DND-41 (cell line): ENCODE data around the gene ZFYVE16.

ENCODE experiments used
- EZH2 ChIP-seq: IDR thresholded peaks from 3 replicates; pipeline ENCODE4 v1.6.1; 2012; ENCODE audit warnings: borderline replicate concordance, low read depth, mild to moderate bottlenecking, moderate library complexity, low read length, inconsistent platforms; ENCODE audit not compliant: severe bottlenecking
- TF ChIP-seq, protein P1 (sequence below): IDR thresholded peaks from 2 replicates; pipeline ENCODE4 v1.5.1; 2012; ENCODE audit warnings: borderline replicate concordance, low read length, moderate library complexity, mild to moderate bottlenecking; ENCODE audit not compliant: poor library complexity, severe bottlenecking; ENCODE audit errors: extremely low read depth

DNA sequence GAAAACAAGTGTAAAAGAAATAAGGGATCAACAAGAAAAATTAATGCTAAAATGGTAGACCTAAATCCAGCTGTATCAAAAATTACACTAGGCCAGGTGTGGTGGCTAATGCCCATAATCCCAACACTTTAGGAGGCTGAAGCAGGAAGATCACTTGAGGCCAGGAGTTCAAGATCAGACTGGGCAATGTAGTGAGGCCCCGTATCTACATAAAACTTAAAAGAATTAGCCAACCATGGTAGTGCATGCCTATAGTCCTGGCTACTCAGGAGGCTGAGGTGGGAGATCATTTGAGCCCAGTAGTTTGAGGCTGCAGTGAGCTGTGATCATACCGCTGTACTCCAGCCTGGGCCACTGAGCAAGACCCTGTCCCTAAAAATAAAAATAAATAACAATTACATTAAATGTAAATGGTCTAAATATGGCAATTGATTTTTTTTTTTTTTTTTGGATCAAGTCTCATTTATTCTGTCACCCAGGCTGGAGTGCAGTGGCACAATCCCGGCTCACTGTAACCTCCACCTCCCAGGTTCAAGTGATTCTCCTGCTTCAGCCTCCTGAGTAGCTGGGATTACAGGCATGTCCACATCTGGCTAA is 75.9 kb downstream of the ZFYVE16 start:
- TF ChIP-seq, protein P1, sequence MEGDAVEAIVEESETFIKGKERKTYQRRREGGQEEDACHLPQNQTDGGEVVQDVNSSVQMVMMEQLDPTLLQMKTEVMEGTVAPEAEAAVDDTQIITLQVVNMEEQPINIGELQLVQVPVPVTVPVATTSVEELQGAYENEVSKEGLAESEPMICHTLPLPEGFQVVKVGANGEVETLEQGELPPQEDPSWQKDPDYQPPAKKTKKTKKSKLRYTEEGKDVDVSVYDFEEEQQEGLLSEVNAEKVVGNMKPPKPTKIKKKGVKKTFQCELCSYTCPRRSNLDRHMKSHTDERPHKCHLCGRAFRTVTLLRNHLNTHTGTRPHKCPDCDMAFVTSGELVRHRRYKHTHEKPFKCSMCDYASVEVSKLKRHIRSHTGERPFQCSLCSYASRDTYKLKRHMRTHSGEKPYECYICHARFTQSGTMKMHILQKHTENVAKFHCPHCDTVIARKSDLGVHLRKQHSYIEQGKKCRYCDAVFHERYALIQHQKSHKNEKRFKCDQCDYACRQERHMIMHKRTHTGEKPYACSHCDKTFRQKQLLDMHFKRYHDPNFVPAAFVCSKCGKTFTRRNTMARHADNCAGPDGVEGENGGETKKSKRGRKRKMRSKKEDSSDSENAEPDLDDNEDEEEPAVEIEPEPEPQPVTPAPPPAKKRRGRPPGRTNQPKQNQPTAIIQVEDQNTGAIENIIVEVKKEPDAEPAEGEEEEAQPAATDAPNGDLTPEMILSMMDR: no peak
- TF ChIP-seq EZH2: no peak
